Measurements from ENCODE around the gene SIM1. TPM values are rescaled to one million over a fixed set of nuclear protein-coding genes. Genes with fewer than 3 reads are reported as not detected.

Gene SIM1
- total RNA-seq, 1 donor from 2014 or later, result not detected

DNA sequence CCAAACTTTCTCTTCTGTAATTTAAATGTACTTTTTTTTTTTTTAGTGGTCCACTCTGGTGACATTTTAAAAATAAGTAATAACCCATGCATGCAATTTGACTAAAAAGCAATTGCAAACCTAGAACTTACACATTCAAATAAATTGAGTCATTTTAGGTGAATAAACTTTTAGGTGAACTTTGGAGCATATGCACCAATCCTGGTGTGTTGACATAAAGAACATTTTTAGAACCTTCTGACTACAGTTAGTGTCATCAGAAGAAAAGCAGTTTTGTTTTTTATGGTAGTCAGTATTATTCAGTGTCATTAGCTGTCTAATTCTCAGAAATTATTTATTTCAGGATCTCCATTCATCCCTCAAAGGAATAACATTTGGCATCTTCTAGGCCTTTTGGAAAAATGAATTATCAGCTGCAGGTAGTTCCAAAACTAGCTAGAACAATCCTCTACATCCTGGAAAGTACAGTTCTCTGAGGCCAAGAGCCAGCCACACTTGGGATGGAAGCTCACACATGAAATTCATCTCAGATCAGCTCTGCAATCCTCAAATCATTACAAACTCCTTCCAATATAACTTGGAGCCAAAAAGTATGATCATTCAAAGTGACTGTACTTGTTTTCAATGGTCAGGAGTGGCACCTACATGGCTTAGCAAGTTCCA is 38.5 kb upstream of the SIM1 start:
- Mint-ChIP-seq H3K9me3 (peaks cover 10% of the 10 kb centered on the region), H3K27ac (no peak overlapping the region), H3K27me3 (ENCODE audit: low read depth) (no peaks in the 10 kb centered on the region), H3K4me3 (no peak overlapping the region), H3K4me1 (no peaks in the 10 kb centered on the region), H3K36me3 (peaks cover 4% of the 10 kb centered on the region)
- TF ChIP-seq, protein P1, sequence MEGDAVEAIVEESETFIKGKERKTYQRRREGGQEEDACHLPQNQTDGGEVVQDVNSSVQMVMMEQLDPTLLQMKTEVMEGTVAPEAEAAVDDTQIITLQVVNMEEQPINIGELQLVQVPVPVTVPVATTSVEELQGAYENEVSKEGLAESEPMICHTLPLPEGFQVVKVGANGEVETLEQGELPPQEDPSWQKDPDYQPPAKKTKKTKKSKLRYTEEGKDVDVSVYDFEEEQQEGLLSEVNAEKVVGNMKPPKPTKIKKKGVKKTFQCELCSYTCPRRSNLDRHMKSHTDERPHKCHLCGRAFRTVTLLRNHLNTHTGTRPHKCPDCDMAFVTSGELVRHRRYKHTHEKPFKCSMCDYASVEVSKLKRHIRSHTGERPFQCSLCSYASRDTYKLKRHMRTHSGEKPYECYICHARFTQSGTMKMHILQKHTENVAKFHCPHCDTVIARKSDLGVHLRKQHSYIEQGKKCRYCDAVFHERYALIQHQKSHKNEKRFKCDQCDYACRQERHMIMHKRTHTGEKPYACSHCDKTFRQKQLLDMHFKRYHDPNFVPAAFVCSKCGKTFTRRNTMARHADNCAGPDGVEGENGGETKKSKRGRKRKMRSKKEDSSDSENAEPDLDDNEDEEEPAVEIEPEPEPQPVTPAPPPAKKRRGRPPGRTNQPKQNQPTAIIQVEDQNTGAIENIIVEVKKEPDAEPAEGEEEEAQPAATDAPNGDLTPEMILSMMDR (IDR thresholded peaks at IDR 0.05; ENCODE audit: unreplicated experiment), result no peak
- DNase-seq (ENCODE audit: low spot score in 2 of 2, unreplicated experiment in 2 of 2), result no peak

DNA sequence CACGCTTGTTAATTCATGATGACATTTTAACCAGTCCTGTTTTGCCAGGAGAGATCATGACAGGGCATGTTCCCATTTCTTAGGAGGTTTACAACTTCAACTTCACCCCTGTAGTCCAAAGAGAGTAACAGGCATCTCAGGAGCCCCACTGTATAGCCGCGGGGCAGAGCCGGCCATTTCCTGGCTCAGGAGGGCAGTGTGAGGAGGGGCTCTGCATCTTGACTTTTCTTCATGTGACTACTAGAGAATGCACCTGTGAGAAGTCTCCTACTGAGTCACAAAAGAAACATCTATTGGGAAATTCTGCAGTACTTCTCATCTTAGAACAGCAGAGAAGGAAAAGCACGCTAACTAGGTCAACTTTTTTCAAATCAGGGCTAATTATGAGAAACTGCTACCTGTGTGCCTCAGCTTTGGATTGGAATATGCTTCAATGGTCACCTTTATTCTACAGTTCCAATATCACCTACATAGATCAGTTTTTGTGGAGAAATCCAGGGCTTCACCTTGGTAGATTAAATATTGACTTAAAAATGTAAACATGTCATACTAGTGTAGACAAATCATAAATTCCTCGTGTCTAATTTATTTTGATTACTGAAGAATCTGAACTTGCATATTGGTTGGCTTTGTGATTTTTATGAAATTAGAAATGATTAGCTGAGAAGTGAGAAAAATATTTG is 28.6 kb upstream of the SIM1 start:
- TF ChIP-seq, protein P1 (IDR thresholded peaks at IDR 0.05; ENCODE audit: unreplicated experiment), result no peak
- H3K9me3 Mint-ChIP-seq, result peaks cover 25% of the 10 kb centered on the region

DNA sequence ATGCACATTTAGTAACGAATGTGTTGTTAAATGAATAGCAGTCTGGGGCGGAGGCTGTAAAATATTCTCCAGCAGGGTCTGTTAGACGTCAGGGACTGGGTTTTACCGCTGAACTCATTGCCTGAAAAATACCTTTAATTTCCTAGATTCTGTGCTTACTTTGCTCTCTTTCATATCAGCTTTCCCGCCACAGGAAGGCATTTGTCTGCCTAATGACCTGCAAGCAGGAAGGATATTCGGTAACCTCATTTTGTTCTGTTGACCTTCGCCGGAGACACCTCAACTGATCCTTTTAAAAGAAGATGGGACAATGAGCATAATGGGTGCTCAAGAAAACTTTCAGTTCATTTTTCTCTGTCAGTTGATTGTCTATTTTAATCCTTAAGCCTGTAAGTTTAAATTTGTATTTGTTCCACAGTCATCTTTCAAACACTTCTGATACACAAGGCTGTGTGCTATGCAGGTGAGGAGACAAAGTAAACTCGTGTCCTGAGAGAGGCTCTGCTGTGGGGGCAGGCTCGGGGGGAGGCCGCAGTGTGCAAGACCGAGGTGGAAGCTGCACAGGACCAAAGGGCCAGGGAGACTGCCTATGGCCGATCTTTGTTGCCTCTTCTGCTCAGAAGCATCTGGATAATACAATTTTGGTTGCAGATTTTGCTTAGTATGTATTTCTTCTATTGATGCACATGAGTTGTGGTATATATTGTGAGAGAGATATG is 27.4 kb upstream of the SIM1 start:
- peaks cover 23% of the 10 kb centered on the region for H3K4me1 Mint-ChIP-seq
- H3K9me3 Mint-ChIP-seq, result peaks cover 20% of the 10 kb centered on the region
- no peaks in the 10 kb centered on the region for H3K36me3 Mint-ChIP-seq
- no peaks in the 10 kb centered on the region for H3K27me3 Mint-ChIP-seq (ENCODE audit: low read depth)
- no peak overlapping the region for H3K4me3 Mint-ChIP-seq
- DNase-seq (ENCODE audit: low spot score in 2 of 2, unreplicated experiment in 2 of 2), result no peak
- H3K27ac Mint-ChIP-seq, result no peak overlapping the region
- TF ChIP-seq, protein P1 (IDR thresholded peaks at IDR 0.05; ENCODE audit: unreplicated experiment), result no peak

More for the DNA sequence above, 28.6 kb upstream of the SIM1 start:
- no peaks in the 10 kb centered on the region for H3K36me3 Mint-ChIP-seq
- H3K4me1 Mint-ChIP-seq, result peaks cover 23% of the 10 kb centered on the region
- H3K27me3 Mint-ChIP-seq (ENCODE audit: low read depth), result no peaks in the 10 kb centered on the region
- DNase-seq (ENCODE audit: low spot score in 2 of 2, unreplicated experiment in 2 of 2), result no peak
- H3K27ac Mint-ChIP-seq, result no peak overlapping the region
- H3K4me3 Mint-ChIP-seq, result no peak overlapping the region

DNA sequence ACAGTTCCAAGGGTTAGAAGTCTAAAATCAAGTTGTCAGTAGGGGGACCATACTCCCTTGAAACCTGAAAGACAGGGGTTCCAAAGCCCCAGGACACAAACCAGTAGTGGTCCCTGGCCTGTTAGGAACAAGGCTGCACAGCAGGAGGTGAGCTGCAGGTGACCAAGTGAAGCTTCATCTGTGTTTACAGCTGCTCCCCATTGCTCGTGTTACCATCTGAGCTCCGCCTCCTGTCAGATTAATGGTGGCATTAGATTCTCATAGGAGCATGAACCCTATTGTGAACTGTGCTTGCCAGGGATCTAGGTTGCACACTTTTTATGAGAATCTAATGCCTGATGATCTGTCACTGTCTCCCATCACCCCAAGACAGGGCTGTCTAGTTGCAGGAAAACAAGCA is 25.3 kb upstream of the SIM1 start:
- TF ChIP-seq, protein P1 (IDR thresholded peaks at IDR 0.05; ENCODE audit: unreplicated experiment), result no peak
- H3K4me3 Mint-ChIP-seq, result no peak overlapping the region
- no peak for DNase-seq (ENCODE audit: low spot score in 2 of 2, unreplicated experiment in 2 of 2)
- H3K27me3 Mint-ChIP-seq (ENCODE audit: low read depth), result no peaks in the 10 kb centered on the region
- H3K36me3 Mint-ChIP-seq, result no peaks in the 10 kb centered on the region
- peaks cover 23% of the 10 kb centered on the region for H3K4me1 Mint-ChIP-seq
- no peak overlapping the region for H3K27ac Mint-ChIP-seq
- H3K9me3 Mint-ChIP-seq, result peaks cover 12% of the 10 kb centered on the region

GRCh38 chr6:100488244-100488643 is 23.5 kb upstream of the SIM1 start:
- H3K9me3 Mint-ChIP-seq, result peaks cover 12% of the 10 kb centered on the region
- no peak for DNase-seq (ENCODE audit: low spot score in 2 of 2, unreplicated experiment in 2 of 2)
- no peak overlapping the region for H3K27ac Mint-ChIP-seq
- H3K4me3 Mint-ChIP-seq, result no peak overlapping the region
- TF ChIP-seq, protein P1 (IDR thresholded peaks at IDR 0.05; ENCODE audit: unreplicated experiment), result no peak
- H3K27me3 Mint-ChIP-seq (ENCODE audit: low read depth), result no peaks in the 10 kb centered on the region
- H3K4me1 Mint-ChIP-seq, result peaks cover 18% of the 10 kb centered on the region
- no peaks in the 10 kb centered on the region for H3K36me3 Mint-ChIP-seq
